Gastrocnemius medialis (tissue), 4 donors: ENCODE measurements around the gene CERCAM.

Experiments used
- CTCF ChIP-seq, 5 experiments: fragments of 450-650 bp in 3 of 5; fragments of 200-600 bp in 2 of 5; sonication (generic) in 2 of 5; IDR thresholded peaks in 4 of 5; conservative IDR thresholded peaks in 1 of 5; 1 replicate in 4 of 5; 2 replicates in 1 of 5; pipeline ENCODE4 v1.5.1; 2016 to 2019; ENCODE audit warnings: antibody characterized with exemption in 5 of 5, mild to moderate bottlenecking in 3 of 5, moderate library complexity in 3 of 5
- POLR2A ChIP-seq, 2 donors: fragments of 450-650 bp; IDR thresholded peaks; one replicate each; pipeline ENCODE4 v1.6.1; 2017; ENCODE audit warnings: antibody characterized with exemption in 2 of 2, mild to moderate bottlenecking in 2 of 2, moderate library complexity in 2 of 2

- no peak for TF ChIP-seq POLR2A (IDR thresholded peaks at IDR 0.05)
- no peak for TF ChIP-seq CTCF (IDR thresholded peaks at IDR 0.05 in 4 of 5, conservative IDR thresholded peaks at IDR 0.05 in 1 of 5)
Measured at GRCh38 chr9:128404560-128404959, 16.1 kb upstream of the CERCAM start.
